Prostate gland (tissue), 2 donors: ENCODE measurements around the gene FHIT.

Source experiments
- POLR2A ChIP-seq: fragments of 450-650 bp; IDR thresholded peaks from one replicate; pipeline ENCODE4 v1.6.1; 2016; ENCODE audit warnings: antibody characterized with exemption, mild to moderate bottlenecking
- POLR2AphosphoS5 ChIP-seq: sonication (generic); formaldehyde crosslinking; IDR thresholded peaks from one replicate; pipeline ENCODE4 v1.6.1; 2017; ENCODE audit warnings: antibody characterized with exemption
- TF ChIP-seq, protein P1 (sequence below), 4 experiments: fragments of 200-600 bp in 2 of 4; fragments of 450-650 bp in 2 of 4; sonication (generic) in 2 of 4; IDR thresholded peaks; 1 replicate in 3 of 4; 2 replicates in 1 of 4; pipeline ENCODE4 v1.5.1; 2016 to 2019; ENCODE audit warnings: antibody characterized with exemption in 4 of 4, mild to moderate bottlenecking in 2 of 4, moderate library complexity in 2 of 4

DNA sequence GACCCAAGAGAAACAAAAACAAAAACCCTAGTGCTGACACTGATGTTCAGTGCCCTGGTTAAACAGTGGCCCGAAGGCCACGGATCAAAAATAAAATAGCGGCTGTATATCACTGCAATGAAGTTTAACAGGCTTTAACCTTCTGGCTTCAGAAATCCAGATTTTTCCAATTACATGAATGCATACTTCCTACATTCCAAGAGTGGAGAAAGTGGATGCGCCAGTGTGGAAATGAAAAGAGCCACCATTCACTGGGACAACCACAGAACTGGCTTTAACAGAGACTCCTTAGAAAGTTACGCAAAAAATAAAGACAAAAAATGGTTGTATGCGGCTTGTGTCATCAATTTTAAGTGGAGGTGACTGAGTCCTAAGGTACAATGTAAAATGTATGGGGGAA lies 522.2 kb downstream of the FHIT start:
- TF ChIP-seq, protein P1, sequence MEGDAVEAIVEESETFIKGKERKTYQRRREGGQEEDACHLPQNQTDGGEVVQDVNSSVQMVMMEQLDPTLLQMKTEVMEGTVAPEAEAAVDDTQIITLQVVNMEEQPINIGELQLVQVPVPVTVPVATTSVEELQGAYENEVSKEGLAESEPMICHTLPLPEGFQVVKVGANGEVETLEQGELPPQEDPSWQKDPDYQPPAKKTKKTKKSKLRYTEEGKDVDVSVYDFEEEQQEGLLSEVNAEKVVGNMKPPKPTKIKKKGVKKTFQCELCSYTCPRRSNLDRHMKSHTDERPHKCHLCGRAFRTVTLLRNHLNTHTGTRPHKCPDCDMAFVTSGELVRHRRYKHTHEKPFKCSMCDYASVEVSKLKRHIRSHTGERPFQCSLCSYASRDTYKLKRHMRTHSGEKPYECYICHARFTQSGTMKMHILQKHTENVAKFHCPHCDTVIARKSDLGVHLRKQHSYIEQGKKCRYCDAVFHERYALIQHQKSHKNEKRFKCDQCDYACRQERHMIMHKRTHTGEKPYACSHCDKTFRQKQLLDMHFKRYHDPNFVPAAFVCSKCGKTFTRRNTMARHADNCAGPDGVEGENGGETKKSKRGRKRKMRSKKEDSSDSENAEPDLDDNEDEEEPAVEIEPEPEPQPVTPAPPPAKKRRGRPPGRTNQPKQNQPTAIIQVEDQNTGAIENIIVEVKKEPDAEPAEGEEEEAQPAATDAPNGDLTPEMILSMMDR (IDR thresholded peaks at IDR 0.05), result no peak
- TF ChIP-seq POLR2AphosphoS5 (no peak), POLR2A (no peak)
